BLaER1 (cell line): ENCODE measurements around the gene ZNF598.
A peak's percentile ranks its signal among the peaks of the same experiment; 100 is the strongest.

Source experiments
- H3K27ac ChIP-seq: shearing (Covaris generic); formaldehyde crosslinking; 2 replicates; pipeline ENCODE4 v1.8.1; 2022
- H3K27me3 ChIP-seq: shearing (Covaris generic); formaldehyde crosslinking; 2 replicates; pipeline ENCODE4 v1.8.1; 2022
- H3K36me3 ChIP-seq: shearing (Covaris generic); formaldehyde crosslinking; 2 replicates; pipeline ENCODE4 v1.8.1; 2022
- H3K4me1 ChIP-seq: shearing (Covaris generic); formaldehyde crosslinking; 2 replicates; pipeline ENCODE4 v1.8.1; 2022
- H3K4me2 ChIP-seq: shearing (Covaris generic); formaldehyde crosslinking; 2 replicates; pipeline ENCODE4 v1.8.1; 2022
- H3K4me3 ChIP-seq: shearing (Covaris generic); formaldehyde crosslinking; 2 replicates; pipeline ENCODE4 v1.8.1; 2022
- H3K9ac ChIP-seq: shearing (Covaris generic); formaldehyde crosslinking; 2 replicates; pipeline ENCODE4 v1.8.1; 2022
- H3K9me3 ChIP-seq: shearing (Covaris generic); formaldehyde crosslinking; 2 replicates; pipeline ENCODE4 v1.8.1; 2022
- H4K20me1 ChIP-seq: shearing (Covaris generic); formaldehyde crosslinking; 2 replicates; pipeline ENCODE4 v1.8.1; 2022
- Cebpa-rat ChIP-seq: shearing (Covaris generic); IDR thresholded peaks from 2 replicates; pipeline ENCODE4 v1.8.1; 2022

ZNF598 gene

GRCh38 chr16:2042171-2042985, 32.8 kb upstream of the ZNF598 start:
- Histone ChIP-seq H3K9ac (peak overlapping the region; percentile 53), H3K27me3 (no peaks in the 10 kb centered on the region), H3K9me3 (no peaks in the 10 kb centered on the region), H3K4me3 (peak overlapping the region; percentile 35; the same call in 1 of the 2 replicates), H3K36me3 (peaks cover 11% of the 10 kb centered on the region), H3K4me2 (peak overlapping the region; percentile 99), H3K27ac (peak overlapping the region; percentile 82), H4K20me1 (0 out of 2 replicates have a peak, but pooled peaks cover 4% of the 10 kb centered on the region), H3K4me1 (peaks cover 95% of the 10 kb centered on the region)
- TF ChIP-seq Cebpa-rat = no peak

- 0 out of 2 replicates have a peak overlapping the region, but pooled peaks have one; percentile 69 for H3K9ac ChIP-seq
- H3K4me3 ChIP-seq = no peak overlapping the region
- no peaks in the 10 kb centered on the region for H3K9me3 ChIP-seq
- H3K4me2 ChIP-seq = peak overlapping the region; percentile 94
- TF ChIP-seq Cebpa-rat = no peak
- H3K27me3 ChIP-seq = no peaks in the 10 kb centered on the region
- peaks cover 98% of the 10 kb centered on the region for H3K4me1 ChIP-seq
- peak overlapping the region; percentile 82 for H3K27ac ChIP-seq
- no peaks in the 10 kb centered on the region for H4K20me1 ChIP-seq
- peaks cover 18% of the 10 kb centered on the region for H3K36me3 ChIP-seq
Measured at GRCh38 chr16:2040787-2041522, 31.3 kb upstream of the ZNF598 start.

GRCh38 chr16:2040041-2040786, 30.6 kb upstream of the ZNF598 start:
- Histone ChIP-seq H3K9me3 (no peaks in the 10 kb centered on the region), H3K4me1 (peaks cover 98% of the 10 kb centered on the region), H3K4me2 (peak overlapping the region; percentile 94), H4K20me1 (no peaks in the 10 kb centered on the region), H3K27me3 (no peaks in the 10 kb centered on the region), H3K4me3 (0 out of 2 replicates have a peak overlapping the region, but pooled peaks have one; percentile 29), H3K36me3 (peaks cover 13% of the 10 kb centered on the region), H3K27ac (peak overlapping the region; percentile 82), H3K9ac (peak overlapping the region; percentile 69; the same call in 1 of the 2 replicates)
- no peak for TF ChIP-seq Cebpa-rat

GRCh38 chr16:2039274-2040031, 29.8 kb upstream of the ZNF598 start:
- TF ChIP-seq Cebpa-rat = no peak
- peaks cover 98% of the 10 kb centered on the region for H3K4me1 ChIP-seq
- peak overlapping the region; percentile 82 for H3K27ac ChIP-seq
- H3K4me3 ChIP-seq = peak overlapping the region; percentile 29; the same call in 1 of the 2 replicates
- no peaks in the 10 kb centered on the region for H3K27me3 ChIP-seq
- no peaks in the 10 kb centered on the region for H4K20me1 ChIP-seq
- H3K9me3 ChIP-seq = no peaks in the 10 kb centered on the region
- H3K36me3 ChIP-seq = peaks cover 13% of the 10 kb centered on the region
- peak overlapping the region; percentile 94 for H3K4me2 ChIP-seq
- peak overlapping the region; percentile 69 for H3K9ac ChIP-seq

GRCh38 chr16:2038382-2039231, 29.0 kb upstream of the ZNF598 start:
- H3K4me1 ChIP-seq = peaks cover 98% of the 10 kb centered on the region
- no peak for TF ChIP-seq Cebpa-rat

GRCh38 chr16:2037647-2038381, 28.2 kb upstream of the ZNF598 start:
- Histone ChIP-seq H3K27ac (peak overlapping the region; percentile 78), H3K4me2 (peak overlapping the region; percentile 94), H3K27me3 (no peaks in the 10 kb centered on the region), H3K9ac (peak overlapping the region; percentile 50), H4K20me1 (no peaks in the 10 kb centered on the region), H3K9me3 (no peaks in the 10 kb centered on the region), H3K4me3 (no peak overlapping the region), H3K4me1 (peaks cover 98% of the 10 kb centered on the region), H3K36me3 (peaks cover 13% of the 10 kb centered on the region)
- TF ChIP-seq Cebpa-rat = no peak

More at GRCh38 chr16:2038382-2039231, 29.0 kb upstream of the ZNF598 start:
- peak overlapping the region; percentile 94 for H3K4me2 ChIP-seq
- peak overlapping the region; percentile 69 for H3K9ac ChIP-seq
- no peaks in the 10 kb centered on the region for H3K9me3 ChIP-seq
- H3K27me3 ChIP-seq = no peaks in the 10 kb centered on the region
- no peaks in the 10 kb centered on the region for H4K20me1 ChIP-seq
- H3K4me3 ChIP-seq = no peak overlapping the region; the same call in 1 of the 2 replicates
- peaks cover 13% of the 10 kb centered on the region for H3K36me3 ChIP-seq
- peak overlapping the region; percentile 82 for H3K27ac ChIP-seq

GRCh38 chr16:2037115-2037514, 27.5 kb upstream of the ZNF598 start:
- Histone ChIP-seq H3K27ac (peak overlapping the region; percentile 78), H3K4me1 (peaks cover 100% of the 10 kb centered on the region), H3K4me3 (no peak overlapping the region), H3K27me3 (no peaks in the 10 kb centered on the region), H3K9me3 (no peaks in the 10 kb centered on the region), H3K36me3 (peaks cover 13% of the 10 kb centered on the region), H4K20me1 (no peaks in the 10 kb centered on the region), H3K9ac (peak overlapping the region; percentile 50; the same call in 1 of the 2 replicates), H3K4me2 (peak overlapping the region; percentile 94)
- TF ChIP-seq Cebpa-rat = no peak
